HAP-1 (cell line): ENCODE measurements around the gene OR5T3.
"Not testable (repeated sequence)": the region's sequence is repeated elsewhere in the genome, so short reads cannot be mapped to it uniquely, and the experiment has no call there.

ENCODE experiments used
- DNase-seq, 2 experiments: peaks; one replicate each; pipeline ENCODE4 v3.0.0-alpha.2; 2016 to 2020; ENCODE audit warnings: low spot score in 2 of 2
- H3K27me3 ChIP-seq: fragments of 250-450 bp; sonication (Bioruptor Pico); 2 replicates; pipeline ENCODE4 v1.5.1; 2020; ENCODE audit warnings: low read depth, mild to moderate bottlenecking, moderate library complexity
- H3K36me3 ChIP-seq: fragments of 250-450 bp; sonication (Bioruptor Pico); replicated peaks from 2 replicates; pipeline ENCODE4 v1.5.1; 2020; ENCODE audit warnings: mild to moderate bottlenecking
- H3K4me1 ChIP-seq: fragments of 250-450 bp; sonication (Bioruptor Pico); 2 replicates; pipeline ENCODE4 v1.5.1; 2020; ENCODE audit warnings: mild to moderate bottlenecking
- H3K4me3 ChIP-seq: fragments of 250-450 bp; sonication (Bioruptor Pico); 2 replicates; pipeline ENCODE4 v1.5.1; 2020; ENCODE audit warnings: mild to moderate bottlenecking, moderate library complexity
- H3K9me3 ChIP-seq: fragments of 250-450 bp; sonication (Bioruptor Pico); 2 replicates; pipeline ENCODE4 v1.5.1; 2020; ENCODE audit warnings: mild to moderate bottlenecking, moderate library complexity
- in situ Hi-C: fragments of 300-500 bp; cut with MboI; formaldehyde crosslinking; loops from 3 replicates; pipeline ENCODE4 v1.14.3; 2020; ENCODE audit warnings: low sequenced_read_pairs, inconsistent platforms, mixed read lengths

OR5T3 gene

DNA sequence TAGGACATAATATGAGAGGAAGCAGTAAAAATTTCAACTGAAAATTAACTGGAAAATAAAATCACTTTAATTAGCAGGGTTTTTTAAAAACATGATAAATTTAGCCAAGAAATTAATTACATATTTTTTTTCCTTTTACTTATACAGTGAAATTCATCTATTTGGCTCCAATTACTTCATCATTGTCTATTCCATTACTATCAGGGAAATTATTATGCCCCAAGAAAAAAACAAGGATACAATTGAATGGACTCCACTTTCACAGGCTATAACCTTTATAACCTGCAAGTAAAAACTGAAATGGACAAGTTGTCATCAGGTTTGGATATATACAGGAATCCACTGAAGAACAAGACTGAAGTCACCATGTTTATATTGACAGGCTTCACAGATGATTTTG is at the start of gene OR5T3:
TSS of gene OR5T3 (plus strand) at position 301 of the 400 bp plus-strand sequence. CDS start at position 301, 0 bp downstream.
- no peaks in the 10 kb centered on the region for H3K4me1 ChIP-seq
- H3K9me3 ChIP-seq, result no peaks in the 10 kb centered on the region
- in situ Hi-C loops, result no loop called here
- H3K36me3 ChIP-seq, result no peaks in the 10 kb centered on the region
- no peak within 1 kb of the TSS for H3K4me3 ChIP-seq
- H3K27me3 ChIP-seq, result no peaks in the 10 kb centered on the region
- DNase-seq, result no peak

GRCh38 chr11:56207790-56208189 is 44.3 kb upstream of the OR5T3 start:
- no peaks in the 10 kb centered on the region for H3K4me1 ChIP-seq
- in situ Hi-C loops, result no loop called here
- no peaks in the 10 kb centered on the region for H3K27me3 ChIP-seq
- no peaks in the 10 kb centered on the region for H3K9me3 ChIP-seq
- no peak overlapping the region for H3K4me3 ChIP-seq
- H3K36me3 ChIP-seq, result no peaks in the 10 kb centered on the region
- DNase-seq, result no peak

GRCh38 chr11:56214537-56214936 is 37.5 kb upstream of the OR5T3 start:
- no peak for DNase-seq
- H3K27me3 ChIP-seq, result no peaks in the 10 kb centered on the region
- no peaks in the 10 kb centered on the region for H3K36me3 ChIP-seq
- no peak overlapping the region for H3K4me3 ChIP-seq
- in situ Hi-C loops, result no loop called here
- no peaks in the 10 kb centered on the region for H3K9me3 ChIP-seq
- H3K4me1 ChIP-seq, result no peaks in the 10 kb centered on the region

- H3K27me3 ChIP-seq, H3K36me3 ChIP-seq, H3K9me3 ChIP-seq, DNase-seq, H3K4me3 ChIP-seq, in situ Hi-C loops, H3K4me1 ChIP-seq: not testable (repeated sequence)
Observed at GRCh38 chr11:56219735-56220134, 32.3 kb upstream of the OR5T3 start.

DNA sequence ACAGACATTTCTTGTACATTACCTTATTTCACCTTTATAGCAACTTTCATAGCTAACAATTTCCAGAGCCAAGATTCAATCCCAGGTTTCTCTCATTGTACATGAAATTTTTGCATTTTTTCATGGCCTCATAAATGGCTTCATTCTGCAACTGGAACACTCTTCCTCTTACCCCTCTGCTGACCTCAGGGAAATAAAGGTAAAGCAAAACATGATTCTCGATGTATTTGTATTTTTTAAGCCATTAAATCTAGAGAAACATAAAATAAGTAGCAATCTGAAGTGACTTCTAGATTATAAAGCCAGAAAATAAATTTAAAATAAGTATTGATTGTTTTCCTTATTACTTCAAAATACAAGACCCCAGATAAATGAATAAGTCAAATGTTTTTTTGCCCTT is 17.9 kb upstream of the OR5T3 start, which contains the start of gene OR5T2:
TSS of gene OR5T2 (minus strand) at position 101 of the 400 bp plus-strand sequence. CDS start 1,193 bp downstream, outside the sequence.
- Histone ChIP-seq H3K36me3 (no peaks in the 10 kb centered on the region), H3K4me3 (no peak within 1 kb of the TSS), H3K27me3 (no peaks in the 10 kb centered on the region), H3K9me3 (no peaks in the 10 kb centered on the region), H3K4me1 (no peaks in the 10 kb centered on the region)
- DNase-seq, result no peak
- in situ Hi-C loops, result no loop called here

DNA sequence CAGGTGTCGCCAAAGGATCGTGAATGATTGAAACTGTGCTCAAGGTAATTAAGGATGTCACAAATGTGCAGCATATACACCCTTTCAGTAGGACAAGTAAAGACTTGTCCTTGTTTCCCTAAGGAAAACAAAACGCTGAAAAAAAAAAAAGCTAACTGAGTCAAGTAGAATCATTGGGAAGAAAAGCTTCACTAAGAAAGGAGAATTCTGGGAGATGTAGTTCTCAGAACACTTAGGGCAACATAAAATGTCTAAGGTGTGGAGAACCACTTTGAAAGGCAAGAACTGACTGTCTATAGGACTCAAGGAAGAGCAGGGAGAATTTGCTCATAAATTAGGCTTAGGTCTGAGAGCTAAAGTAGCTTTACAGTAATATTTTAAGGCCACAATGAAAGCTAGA is 19.0 kb downstream of the OR5T3 start:
- H3K4me3 ChIP-seq, result no peak overlapping the region
- no peaks in the 10 kb centered on the region for H3K36me3 ChIP-seq
- no peaks in the 10 kb centered on the region for H3K9me3 ChIP-seq
- DNase-seq, result no peak
- no peaks in the 10 kb centered on the region for H3K4me1 ChIP-seq
- no peaks in the 10 kb centered on the region for H3K27me3 ChIP-seq
- in situ Hi-C loops, result no loop called here

- Histone ChIP-seq H3K27me3 (no peaks in the 10 kb centered on the region), H3K9me3 (no peaks in the 10 kb centered on the region; the same call in 1 of the 2 replicates), H3K4me1 (no peaks in the 10 kb centered on the region), H3K36me3 (no peaks in the 10 kb centered on the region), H3K4me3 (no peak within 1 kb of the TSS)
- DNase-seq, result no peak
- in situ Hi-C loops, result no loop called here
Observed at GRCh38 chr11:56273854-56274253, 21.8 kb downstream of the OR5T3 start, which contains the start of gene OR5T1. Gene OR5T1 (plus strand): TSS chr11:56274154. CDS start chr11:56275639, 1,485 bp downstream.

- H3K27me3 ChIP-seq, result no peaks in the 10 kb centered on the region
- no peaks in the 10 kb centered on the region for H3K36me3 ChIP-seq
- no peaks in the 10 kb centered on the region for H3K9me3 ChIP-seq
- in situ Hi-C loops, result no loop called here
- no peak within 1 kb of the TSS for H3K4me3 ChIP-seq
- no peak for DNase-seq
- no peaks in the 10 kb centered on the region for H3K4me1 ChIP-seq
Observed at GRCh38 chr11:56292154-56292553, 40.1 kb downstream of the OR5T3 start, which contains the start of gene OR8H1. Gene OR8H1 (minus strand): TSS chr11:56292254. CDS start chr11:56291062, 1,192 bp downstream.

DNA sequence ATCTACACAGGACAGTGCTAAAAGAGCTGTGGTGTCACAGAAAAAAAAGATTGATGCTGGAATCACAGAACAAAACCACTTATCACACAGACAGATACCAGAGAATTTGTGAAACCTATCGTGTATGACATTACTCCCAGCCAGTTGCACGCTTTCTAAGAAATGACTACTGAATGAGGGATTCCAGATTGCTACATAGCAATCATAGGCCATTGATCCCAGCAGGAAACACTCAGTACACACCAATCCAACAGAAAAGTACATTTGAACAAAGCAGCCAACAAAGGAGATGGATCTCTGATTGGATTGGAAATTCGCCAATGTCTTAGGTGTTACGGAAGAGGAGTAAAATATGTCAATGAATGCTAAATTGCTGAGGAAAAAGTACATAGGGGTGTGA is 44.8 kb downstream of the OR5T3 start:
- no peaks in the 10 kb centered on the region for H3K27me3 ChIP-seq

More for the DNA sequence above, 44.8 kb downstream of the OR5T3 start:
- Histone ChIP-seq H3K4me3 (no peak overlapping the region), H3K9me3 (no peaks in the 10 kb centered on the region), H3K4me1 (no peaks in the 10 kb centered on the region), H3K36me3 (no peaks in the 10 kb centered on the region)
- no peak for DNase-seq
- in situ Hi-C loops, result no loop called here
